Limb (tissue), 2 donors: ENCODE data around the gene SPATA13.
"Not testable (repeated sequence)": the region's sequence is repeated elsewhere in the genome, so short reads cannot be mapped to it uniquely, and the experiment has no call there.

Experiments
- DNase-seq, 2 donors: peaks; one replicate each; pipeline ENCODE4 v3.0.0-alpha.2; 2016; ENCODE audit errors: extremely low spot score in 2 of 2

Gene SPATA13

GRCh38 chr13:24160458-24161009 is at the start of gene SPATA13:
Gene SPATA13, plus strand, starts transcription at chr13:24160720. Its CDS starts 62,210 bp downstream, at chr13:24222930.
- DNase-seq = peak; percentile 89 to 98

GRCh38 chr13:24112791-24113190 is 47.7 kb upstream of the SPATA13 start:
- DNase-seq = no peak

GRCh38 chr13:24115671-24116070 is 44.8 kb upstream of the SPATA13 start:
- DNase-seq = no peak

- no peak for DNase-seq
Measured at GRCh38 chr13:24116131-24116530, 44.4 kb upstream of the SPATA13 start.

- DNase-seq = no peak
Measured at GRCh38 chr13:24118576-24118975, 41.9 kb upstream of the SPATA13 start.

GRCh38 chr13:24119626-24120508 is 40.7 kb upstream of the SPATA13 start:
- no peak for DNase-seq

- not testable (repeated sequence) for DNase-seq
Measured at GRCh38 chr13:24122045-24122444, 38.5 kb upstream of the SPATA13 start.

- no peak for DNase-seq
Measured at GRCh38 chr13:24122569-24122968, 38.0 kb upstream of the SPATA13 start.

- no peak for DNase-seq
Measured at GRCh38 chr13:24123761-24124160, 36.8 kb upstream of the SPATA13 start.

GRCh38 chr13:24124789-24125476 is 35.6 kb upstream of the SPATA13 start:
- DNase-seq = no peak

- no peak for DNase-seq
Measured at GRCh38 chr13:24127116-24127631, 33.3 kb upstream of the SPATA13 start.

- no peak for DNase-seq
Measured at GRCh38 chr13:24128112-24128511, 32.4 kb upstream of the SPATA13 start.

- no peak for DNase-seq
Measured at GRCh38 chr13:24128962-24129361, 31.6 kb upstream of the SPATA13 start.

GRCh38 chr13:24129914-24130774 is 30.4 kb upstream of the SPATA13 start:
- no peak for DNase-seq

- no peak for DNase-seq
Measured at GRCh38 chr13:24131749-24132148, 28.8 kb upstream of the SPATA13 start.

GRCh38 chr13:24133021-24133795 is 27.3 kb upstream of the SPATA13 start:
- DNase-seq = no peak

GRCh38 chr13:24134231-24134630 is 26.3 kb upstream of the SPATA13 start:
- DNase-seq = no peak

- DNase-seq = no peak
Measured at GRCh38 chr13:24134757-24135156, 25.8 kb upstream of the SPATA13 start.

GRCh38 chr13:24135674-24136300 is 24.7 kb upstream of the SPATA13 start:
- DNase-seq = no peak

- no peak for DNase-seq
Measured at GRCh38 chr13:24138911-24139310, 21.6 kb upstream of the SPATA13 start.
